GM23248 (cell line): ENCODE data around the gene PNMA6A.

Experiments
- EZH2 ChIP-seq: fragments of 200-600 bp; sonication (generic); IDR thresholded peaks from 2 replicates; pipeline ENCODE4 v1.6.1; 2018; ENCODE audit warnings: antibody characterized with exemption, mild to moderate bottlenecking; ENCODE audit not compliant: insufficient read depth, poor library complexity, severe bottlenecking
- EZH2phosphoT487 ChIP-seq: fragments of 200-600 bp; sonication (generic); IDR thresholded peaks from 2 replicates; pipeline ENCODE4 v1.6.1; 2018; ENCODE audit warnings: antibody characterized with exemption, moderate library complexity, mild to moderate bottlenecking, low read depth; ENCODE audit not compliant: insufficient read depth

- TF ChIP-seq EZH2 (no peak), EZH2phosphoT487 (no peak)
Measured at GRCh38 chrX:153030801-153031200, 41.5 kb upstream of the PNMA6A start.
